GM18526 (cell line): ENCODE measurements around the gene CLEC3A.

Experiments
- POLR2A ChIP-seq: IDR thresholded peaks from 3 replicates; pipeline ENCODE4 v1.6.1; 2011; ENCODE audit not compliant: insufficient read length; ENCODE audit errors: extremely low read depth

Gene CLEC3A

GRCh38 chr16:78022347-78023060 lies at the start of gene CLEC3A:
TSS of gene CLEC3A (plus strand) at chr16:78022548. CDS start at chr16:78022627, 79 bp downstream.
- no peak for TF ChIP-seq POLR2A

- no peak for TF ChIP-seq POLR2A
These were observed 47.5 kb upstream of the CLEC3A start for GRCh38 chr16:77974883-77975282.

GRCh38 chr16:77975942-77976341 lies 46.4 kb upstream of the CLEC3A start:
- TF ChIP-seq POLR2A, result no peak

GRCh38 chr16:77977339-77977738 lies 45.0 kb upstream of the CLEC3A start:
- no peak for TF ChIP-seq POLR2A

- no peak for TF ChIP-seq POLR2A
These were observed 37.2 kb upstream of the CLEC3A start for GRCh38 chr16:77985111-77985510.

GRCh38 chr16:77986011-77986740 lies 36.2 kb upstream of the CLEC3A start:
- no peak for TF ChIP-seq POLR2A

- no peak for TF ChIP-seq POLR2A
These were observed 34.5 kb upstream of the CLEC3A start for GRCh38 chr16:77987810-77988209.

GRCh38 chr16:77989846-77990245 lies 32.5 kb upstream of the CLEC3A start:
- TF ChIP-seq POLR2A, result no peak

- no peak for TF ChIP-seq POLR2A
These were observed 30.6 kb upstream of the CLEC3A start for GRCh38 chr16:77991701-77992100.

- TF ChIP-seq POLR2A, result no peak
These were observed 29.0 kb upstream of the CLEC3A start for GRCh38 chr16:77993111-77993985.

- no peak for TF ChIP-seq POLR2A
These were observed 26.4 kb upstream of the CLEC3A start for GRCh38 chr16:77995843-77996455.

GRCh38 chr16:77998350-77999023 lies 23.9 kb upstream of the CLEC3A start:
- no peak for TF ChIP-seq POLR2A

- no peak for TF ChIP-seq POLR2A
These were observed 20.8 kb upstream of the CLEC3A start for GRCh38 chr16:78001451-78002025.

- no peak for TF ChIP-seq POLR2A
These were observed 19.3 kb upstream of the CLEC3A start for GRCh38 chr16:78002915-78003538.
